Subcutaneous adipose tissue (tissue), 4 donors: ENCODE measurements around the gene C1QTNF7. TPM values are rescaled to one million over a fixed set of nuclear protein-coding genes. Genes with fewer than 3 reads are reported as not detected.

ENCODE experiments used
- total RNA-seq, 4 donors: library from RNA; depleted of rRNA; stranded (reverse); fragments of >200 nt; gene quantifications; one replicate each; pipeline ENCODE4 v1.1.0, GENCODE V29; 2016
- TF ChIP-seq, protein P1 (sequence below): fragments of 450-650 bp; IDR thresholded peaks from one replicate; pipeline ENCODE4 v1.5.1; 2016; ENCODE audit warnings: low read depth, mild to moderate bottlenecking, control low read depth, antibody characterized with exemption, moderate library complexity

C1QTNF7 gene
- total RNA-seq, 4 donors from 2014 or later, result 12.4 to 19.0 (median 18.6) TPM

GRCh38 chr4:15413623-15414019, 14.2 kb upstream of the C1QTNF7 start:
- TF ChIP-seq, protein P1, sequence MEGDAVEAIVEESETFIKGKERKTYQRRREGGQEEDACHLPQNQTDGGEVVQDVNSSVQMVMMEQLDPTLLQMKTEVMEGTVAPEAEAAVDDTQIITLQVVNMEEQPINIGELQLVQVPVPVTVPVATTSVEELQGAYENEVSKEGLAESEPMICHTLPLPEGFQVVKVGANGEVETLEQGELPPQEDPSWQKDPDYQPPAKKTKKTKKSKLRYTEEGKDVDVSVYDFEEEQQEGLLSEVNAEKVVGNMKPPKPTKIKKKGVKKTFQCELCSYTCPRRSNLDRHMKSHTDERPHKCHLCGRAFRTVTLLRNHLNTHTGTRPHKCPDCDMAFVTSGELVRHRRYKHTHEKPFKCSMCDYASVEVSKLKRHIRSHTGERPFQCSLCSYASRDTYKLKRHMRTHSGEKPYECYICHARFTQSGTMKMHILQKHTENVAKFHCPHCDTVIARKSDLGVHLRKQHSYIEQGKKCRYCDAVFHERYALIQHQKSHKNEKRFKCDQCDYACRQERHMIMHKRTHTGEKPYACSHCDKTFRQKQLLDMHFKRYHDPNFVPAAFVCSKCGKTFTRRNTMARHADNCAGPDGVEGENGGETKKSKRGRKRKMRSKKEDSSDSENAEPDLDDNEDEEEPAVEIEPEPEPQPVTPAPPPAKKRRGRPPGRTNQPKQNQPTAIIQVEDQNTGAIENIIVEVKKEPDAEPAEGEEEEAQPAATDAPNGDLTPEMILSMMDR, result no peak

DNA sequence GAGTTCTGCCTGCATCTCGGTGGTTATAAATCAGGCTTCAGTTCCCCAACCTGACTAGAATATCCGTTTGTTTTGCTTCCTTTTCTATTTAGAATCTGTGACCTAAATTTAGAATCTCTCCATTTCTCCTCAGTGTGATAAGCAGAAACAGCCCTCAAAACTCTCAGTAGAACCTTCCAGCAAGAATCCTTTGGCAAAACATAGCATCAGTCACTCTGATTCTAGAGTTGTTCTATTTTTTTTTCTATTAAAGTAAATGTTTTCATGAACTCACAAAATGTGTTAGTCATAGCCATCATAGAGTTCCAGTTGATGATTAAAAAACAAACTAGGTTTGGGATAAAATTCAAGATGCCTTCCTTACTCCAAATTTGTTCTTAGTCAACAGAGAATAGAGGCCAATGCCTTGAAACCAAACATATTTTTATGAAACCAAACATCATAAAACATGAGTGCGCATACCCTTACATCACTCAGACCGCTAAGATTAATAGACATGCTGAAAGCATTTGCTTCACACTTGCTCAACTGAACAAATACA, 13.2 kb upstream of the C1QTNF7 start:
- TF ChIP-seq, protein P1, result no peak

DNA sequence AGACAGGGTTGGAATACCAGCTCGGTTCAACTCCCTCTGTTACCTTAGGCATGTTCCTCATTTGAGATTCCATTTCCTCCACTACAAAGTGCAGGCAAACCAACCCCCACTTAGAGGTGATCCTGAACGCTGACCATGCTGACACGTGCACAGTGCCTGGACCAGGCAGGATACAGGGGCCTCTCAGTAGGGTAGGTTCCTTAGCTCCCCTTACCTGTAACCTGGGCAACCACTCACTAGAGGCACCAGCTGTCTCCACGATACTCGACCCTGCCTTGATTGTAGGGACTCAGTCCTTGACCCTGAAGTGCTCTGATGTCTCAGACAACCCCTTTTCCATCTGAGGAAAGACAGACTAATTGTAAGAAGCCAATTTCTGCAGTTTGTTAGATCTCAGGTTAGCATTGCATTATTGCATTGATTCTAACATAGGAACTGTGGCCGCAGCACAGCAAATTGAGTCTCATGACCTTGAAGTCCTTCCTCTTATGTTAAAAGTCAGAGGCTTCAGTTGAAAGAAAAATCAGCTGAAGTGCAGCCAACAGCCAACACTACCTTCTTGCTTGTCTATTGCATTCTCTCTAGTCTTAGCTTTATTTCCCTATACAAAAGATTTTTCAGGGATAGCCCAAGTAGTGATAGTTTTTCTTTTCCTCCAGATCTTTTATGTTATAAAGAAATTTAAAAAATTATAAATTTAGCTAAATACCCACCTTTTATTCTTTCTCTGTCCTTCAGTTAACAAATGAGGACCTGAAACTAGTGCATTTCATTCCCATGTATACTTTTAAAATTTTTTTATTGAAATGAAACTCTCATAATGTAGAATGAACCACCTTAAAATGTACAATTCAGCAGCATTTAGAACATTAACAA, 11.2 kb upstream of the C1QTNF7 start:
- TF ChIP-seq, protein P1, result no peak

GRCh38 chr4:15417233-15417660, 10.6 kb upstream of the C1QTNF7 start:
- TF ChIP-seq, protein P1, result no peak

- TF ChIP-seq, protein P1, result no peak
Observed at GRCh38 chr4:15418956-15419355, 8.9 kb upstream of the C1QTNF7 start.

DNA sequence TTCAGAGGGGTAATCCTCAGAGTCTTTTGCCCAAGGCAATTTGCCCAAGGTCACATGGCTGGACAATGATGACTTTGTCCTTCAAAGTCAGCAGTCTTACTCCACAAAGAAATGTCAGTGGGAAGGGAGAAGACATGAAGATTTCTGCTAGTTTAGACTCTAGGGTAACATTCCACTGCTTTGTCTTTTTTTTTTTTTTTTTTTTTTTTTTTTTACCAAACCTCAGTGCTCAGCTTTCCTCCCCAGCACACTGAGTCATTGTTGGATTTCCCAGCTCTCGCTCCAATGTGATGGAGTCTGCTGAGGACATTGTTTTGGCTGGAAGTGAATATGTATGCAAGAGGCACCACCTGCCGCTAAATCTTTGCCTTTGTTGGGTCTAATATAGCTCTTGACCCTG, 7.2 kb upstream of the C1QTNF7 start:
- TF ChIP-seq, protein P1, result no peak

GRCh38 chr4:15423285-15423711, 4.5 kb upstream of the C1QTNF7 start:
- TF ChIP-seq, protein P1, result no peak
